ENCODE results near the gene FLT4.

Gene FLT4

DNA sequence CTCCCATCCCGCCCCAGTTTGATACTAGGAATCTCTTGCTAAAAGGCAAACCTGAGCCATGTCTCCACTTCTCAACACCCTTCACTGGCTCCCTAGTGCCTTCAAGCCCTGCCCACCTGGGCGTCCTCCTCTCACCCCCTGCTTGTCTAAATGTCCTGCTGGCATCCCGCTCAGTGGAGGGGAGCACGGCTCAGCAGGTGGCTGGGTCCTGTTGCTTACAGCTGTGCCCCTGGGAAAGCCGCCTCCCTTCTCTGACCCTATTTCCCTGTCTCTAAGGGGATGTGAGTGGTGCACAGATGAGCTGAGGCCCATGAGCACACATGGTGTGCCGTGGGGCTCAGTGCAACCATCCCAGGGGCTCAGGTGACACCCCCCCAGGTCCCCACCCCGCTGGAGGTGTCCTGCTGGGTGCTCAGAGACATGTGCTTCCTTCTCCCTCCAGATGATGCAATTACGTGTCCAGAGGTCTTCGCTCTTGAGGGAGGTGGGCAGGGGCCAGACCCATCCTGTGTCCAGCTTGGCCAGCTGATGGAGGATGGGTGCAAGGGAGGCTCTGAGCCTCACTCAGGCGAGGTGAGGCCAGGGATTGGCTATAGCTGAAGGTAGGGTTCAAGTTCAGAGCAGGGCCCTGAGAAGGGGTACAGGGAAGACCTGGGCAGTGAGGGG, 24.1 kb downstream of the FLT4 start:
- no peak for DNase-seq

- DNase-seq: no peak
Measured at GRCh38 chr5:180624587-180624986, 24.8 kb downstream of the FLT4 start.

GRCh38 chr5:180623844-180624243, 25.6 kb downstream of the FLT4 start:
- DNase-seq: no peak

DNA sequence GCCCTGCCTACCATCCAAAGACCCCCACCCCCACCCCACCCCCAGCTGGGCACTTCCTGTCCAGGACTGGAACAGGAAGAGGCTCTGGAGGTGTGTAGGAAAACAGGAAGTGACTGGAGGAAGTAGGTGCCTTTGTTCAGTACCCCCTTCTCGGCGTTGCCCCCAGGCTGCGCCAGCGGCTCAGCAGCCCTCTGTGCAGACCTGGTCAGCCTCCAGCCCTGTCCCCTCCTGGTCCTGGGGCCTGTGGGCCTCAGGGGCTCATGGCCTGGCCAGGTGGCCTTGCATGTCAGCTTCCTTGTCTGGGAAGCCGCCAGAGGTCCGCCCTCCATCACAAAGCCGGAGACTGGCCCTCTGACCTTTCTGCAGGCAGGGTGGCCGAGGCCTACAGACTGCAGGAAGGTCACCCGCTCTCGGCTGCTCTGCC, 26.0 kb downstream of the FLT4 start:
- no peak for DNase-seq

- no peak for DNase-seq
Measured at GRCh38 chr5:180622910-180623309, 26.5 kb downstream of the FLT4 start.

DNA sequence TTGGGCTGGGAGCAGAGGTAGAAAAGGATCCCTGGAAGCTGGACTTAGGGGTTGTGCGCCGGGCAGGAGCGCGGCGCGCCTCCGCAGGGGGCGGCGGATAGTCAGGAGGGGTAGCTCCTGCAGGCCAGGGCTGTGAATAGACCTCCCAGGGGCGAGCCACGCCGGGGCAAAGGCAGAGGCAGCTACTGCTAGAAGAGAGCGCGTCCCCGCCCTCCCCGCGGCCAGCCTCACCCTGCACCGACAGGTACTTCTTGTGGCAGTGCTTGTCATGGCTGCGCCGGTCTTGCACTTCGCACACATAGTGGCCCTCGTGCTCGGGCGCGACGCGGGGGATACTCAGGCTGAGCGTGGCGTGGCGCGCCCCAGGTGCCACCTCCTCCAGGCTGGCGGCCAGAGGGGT, 28.1 kb downstream of the FLT4 start:
- DNase-seq: no peak

- no peak for DNase-seq
Measured at GRCh38 chr5:180620014-180620413, 29.4 kb downstream of the FLT4 start.

GRCh38 chr5:180619563-180619915, 29.9 kb downstream of the FLT4 start:
- DNase-seq: no peak

DNA sequence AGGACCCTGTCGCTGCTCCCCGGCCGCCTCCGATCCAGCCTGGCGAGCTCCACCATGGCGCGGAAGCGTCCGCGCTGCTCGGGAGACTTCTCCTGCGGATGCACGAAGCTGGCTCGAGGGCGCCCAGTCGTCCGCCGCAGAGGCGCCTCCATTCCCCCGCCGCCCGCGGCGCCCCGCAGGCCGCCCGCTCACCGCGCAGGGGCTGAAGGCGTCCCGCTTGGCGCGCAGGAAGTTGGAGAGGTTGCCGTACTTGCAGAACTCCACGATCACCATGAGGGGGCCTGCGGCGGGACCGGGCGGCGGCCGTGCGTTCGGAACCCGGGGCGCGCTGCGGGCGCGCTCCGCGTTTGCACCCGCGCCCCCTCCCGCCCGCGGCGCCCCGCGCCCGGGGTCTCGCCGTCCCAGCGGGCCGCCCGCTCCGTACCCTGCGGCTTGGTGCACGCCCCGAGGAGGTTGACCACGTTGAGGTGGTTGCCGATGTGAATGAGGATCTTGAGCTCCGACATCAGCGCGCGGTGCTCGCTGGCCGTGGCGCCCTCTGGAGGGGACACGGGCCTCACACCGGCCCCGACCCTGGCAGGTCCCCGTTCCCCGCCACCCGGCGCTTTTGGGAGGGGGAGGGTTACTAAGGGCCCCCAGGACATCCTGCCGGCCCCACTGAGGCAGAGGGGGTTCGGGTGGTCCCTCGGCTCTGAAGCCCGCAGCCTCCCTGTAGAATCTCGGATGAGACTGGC, 30.4 kb downstream of the FLT4 start:
- DNase-seq: no peak

- DNase-seq: no peak
Measured at GRCh38 chr5:180618487-180618828, 30.9 kb downstream of the FLT4 start.

DNA sequence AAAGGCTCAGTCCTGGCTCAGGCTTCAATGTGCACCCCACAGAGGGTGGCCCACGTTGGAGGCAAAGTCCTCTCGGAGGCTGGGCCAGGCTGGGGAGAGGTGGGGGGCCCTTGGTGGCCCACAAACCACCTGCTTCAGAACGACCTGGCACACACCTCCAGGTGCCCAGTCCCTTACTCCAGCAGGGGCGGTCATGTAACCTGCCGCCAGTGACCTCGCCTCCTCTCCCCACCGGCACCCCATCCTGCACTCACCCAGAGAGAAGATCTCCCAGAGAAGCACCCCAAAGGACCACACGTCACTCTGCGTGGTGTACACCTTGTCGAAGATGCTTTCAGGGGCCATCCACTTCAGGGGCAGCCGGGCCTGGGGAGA, 35.6 kb downstream of the FLT4 start:
- DNase-seq: no peak

GRCh38 chr5:180613188-180613813, 36.1 kb downstream of the FLT4 start:
- DNase-seq: no peak

DNA sequence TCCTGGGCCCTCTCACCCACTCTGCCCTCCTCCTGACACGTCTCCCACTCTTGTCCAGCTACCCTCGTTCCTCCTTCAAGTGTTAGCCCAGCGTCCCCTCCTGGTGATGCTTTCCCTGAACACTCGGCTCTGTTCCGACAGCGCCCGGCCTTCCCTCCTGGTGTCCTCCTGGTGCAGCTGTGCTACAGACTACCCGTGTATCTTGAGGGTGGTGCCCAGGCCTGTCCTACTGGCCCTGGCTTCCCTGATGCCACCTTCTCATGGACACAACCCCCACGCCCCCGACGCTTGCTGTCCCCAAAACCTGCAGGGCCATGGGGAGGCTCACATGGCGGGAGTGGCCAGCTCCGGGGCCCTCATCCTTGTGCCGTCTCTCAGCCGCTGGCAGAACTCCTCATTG, 36.7 kb downstream of the FLT4 start:
- DNase-seq: no peak

GRCh38 chr5:180611140-180611850, 38.1 kb downstream of the FLT4 start:
- DNase-seq: no peak

GRCh38 chr5:180609817-180610550, 39.4 kb downstream of the FLT4 start:
- DNase-seq: no peak

DNA sequence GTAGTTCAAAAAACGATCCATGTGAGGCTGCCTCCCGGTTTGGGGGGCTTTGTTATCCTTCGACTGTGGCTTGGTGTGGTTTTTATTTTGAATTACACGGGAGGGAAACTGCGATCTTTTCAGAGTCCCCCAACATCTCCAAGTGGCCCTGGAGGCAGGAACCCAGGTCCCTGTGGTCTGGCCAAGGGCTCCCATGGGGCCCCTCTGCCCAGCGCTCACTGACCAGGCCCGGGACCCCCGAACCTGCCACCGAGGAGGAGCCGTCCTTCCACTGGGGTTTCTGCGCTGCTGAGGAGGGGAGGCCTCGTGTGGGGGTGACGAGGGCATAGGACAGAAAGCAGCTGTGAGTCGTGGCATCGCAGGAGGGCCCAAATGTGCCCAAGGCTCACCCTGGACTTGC, 40.0 kb downstream of the FLT4 start:
- no peak for DNase-seq

GRCh38 chr5:180608572-180609310, 40.7 kb downstream of the FLT4 start:
- no peak for DNase-seq

DNA sequence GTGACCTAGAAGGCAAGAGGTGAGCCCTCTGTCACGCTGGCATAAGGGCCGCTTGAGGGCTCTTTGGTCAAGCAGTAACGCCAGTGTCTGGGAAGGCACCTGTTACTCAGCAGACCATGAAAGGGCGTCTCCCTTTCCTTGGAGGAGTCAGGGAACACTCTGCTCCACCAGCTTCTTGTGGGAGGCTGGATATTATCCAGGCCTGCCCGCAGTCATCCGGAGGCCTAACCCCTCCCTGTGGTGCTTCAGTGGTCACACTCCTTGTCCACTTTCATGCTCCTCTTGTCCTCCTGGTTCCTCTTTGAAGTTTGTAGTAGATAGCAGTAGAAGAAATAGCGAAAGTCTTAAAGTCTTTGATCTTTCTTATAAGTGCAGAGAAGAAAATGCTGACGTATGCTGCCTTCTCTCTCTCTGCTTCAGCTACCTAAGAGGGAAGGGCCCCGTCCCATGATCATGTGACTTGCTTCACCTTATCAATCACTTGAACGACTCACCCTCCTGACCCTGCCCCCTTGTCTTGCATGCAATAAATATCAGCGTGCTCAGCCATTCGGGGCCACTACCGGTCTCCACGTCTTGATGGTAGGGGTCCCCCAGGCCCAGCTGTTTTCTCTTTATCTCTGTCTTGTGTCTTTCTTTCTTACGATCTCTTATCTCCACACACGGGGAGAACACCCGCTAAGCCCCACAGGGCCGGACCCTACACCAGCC, 41.4 kb downstream of the FLT4 start:
- DNase-seq: no peak

DNA sequence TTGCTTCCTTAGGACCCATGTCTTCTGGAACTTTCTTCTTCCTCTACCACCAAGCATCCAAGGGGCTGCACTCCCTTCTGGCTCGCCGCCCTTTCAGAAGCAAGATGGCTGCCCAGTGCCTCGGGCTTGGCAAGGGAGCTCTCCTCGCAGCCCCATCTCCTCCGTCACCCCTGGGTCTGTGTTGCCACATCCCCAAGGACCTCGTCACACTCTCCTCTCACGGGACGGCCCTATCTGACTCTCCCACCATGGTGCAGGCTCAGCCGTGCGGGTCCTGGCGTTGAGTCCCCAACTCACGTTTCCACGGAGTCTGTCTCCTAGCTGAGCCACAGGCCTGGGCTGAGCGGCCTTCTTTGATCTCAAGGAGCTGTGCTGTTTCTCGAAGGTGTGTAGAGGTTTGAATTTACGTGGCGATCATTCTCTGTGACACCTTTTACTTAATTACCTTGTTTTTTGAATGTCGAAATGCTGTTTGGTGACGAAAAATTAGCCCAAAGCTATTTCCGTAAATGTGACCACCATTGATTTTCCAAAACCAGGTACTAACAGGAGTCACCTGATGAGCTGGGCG, 43.1 kb downstream of the FLT4 start:
- no peak for DNase-seq

GRCh38 chr5:180605554-180606214, 43.7 kb downstream of the FLT4 start:
- DNase-seq: no peak

- no peak for DNase-seq
Measured at GRCh38 chr5:180604271-180604670, 45.1 kb downstream of the FLT4 start.

All from DMS79 (cell line).